GOT3 (cell line): ENCODE data around the gene TOP3B.

Source experiments
- DNase-seq: peaks from one replicate; lab custom pipeline; 2025; ENCODE audit warnings: mixed read lengths; lab: John Stamatoyannopoulos, UW

TOP3B gene

GRCh38 chr22:21978564-21979386 is 3.8 kb downstream of the TOP3B start:
- no peak for DNase-seq

GRCh38 chr22:21977814-21978213 is 4.8 kb downstream of the TOP3B start:
- DNase-seq: no peak

GRCh38 chr22:21975854-21976345 is 6.7 kb downstream of the TOP3B start:
- no peak for DNase-seq

DNA sequence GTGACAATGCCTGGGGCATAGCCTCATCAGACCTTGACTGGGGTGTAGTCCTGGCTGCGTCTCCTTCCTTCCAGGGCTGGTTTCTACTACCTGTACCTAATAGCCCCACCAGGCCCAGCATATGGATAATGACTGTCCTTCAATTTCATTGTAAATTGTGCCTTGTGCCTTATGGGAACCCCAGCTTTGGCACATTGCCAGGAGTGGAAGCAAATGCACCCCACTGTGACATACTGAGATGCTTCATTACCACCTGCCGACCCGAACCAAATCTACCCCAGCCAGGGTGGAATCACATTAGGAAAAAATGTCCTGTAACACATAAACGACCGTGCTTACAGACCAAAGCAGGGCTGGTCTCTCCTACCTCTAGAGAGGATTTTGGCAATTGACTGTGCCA is 7.3 kb downstream of the TOP3B start:
- DNase-seq: no peak

DNA sequence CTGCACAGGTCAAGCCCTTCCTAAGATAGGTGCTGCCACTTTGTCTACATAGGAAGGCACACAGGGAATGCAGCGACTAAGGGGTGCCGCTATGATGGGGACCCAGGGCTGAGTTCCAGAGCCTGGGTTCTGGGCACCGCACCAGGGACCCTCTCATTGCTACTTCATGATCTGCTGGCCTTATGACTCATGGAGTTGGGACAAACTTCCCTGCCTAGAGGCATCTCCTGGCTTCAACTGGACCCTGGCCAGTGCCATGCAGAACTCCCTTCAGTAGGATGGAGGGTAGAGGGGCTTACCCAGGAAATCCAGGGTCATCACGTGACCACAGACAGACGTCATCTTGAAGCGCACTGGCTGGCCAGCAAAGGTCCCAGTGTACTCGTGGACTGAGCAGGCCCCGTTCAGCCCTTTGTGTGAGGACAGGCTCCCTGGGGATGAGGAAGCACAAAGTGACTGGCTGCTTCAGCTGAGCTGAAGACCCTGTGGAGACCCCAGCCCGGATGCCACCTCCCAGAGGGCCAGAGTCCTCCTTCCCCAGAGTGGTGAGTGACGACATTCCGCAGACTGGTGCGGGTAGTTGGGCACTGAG is 8.4 kb downstream of the TOP3B start:
- no peak for DNase-seq

GRCh38 chr22:21972806-21973205 is 9.8 kb downstream of the TOP3B start:
- no peak for DNase-seq

DNA sequence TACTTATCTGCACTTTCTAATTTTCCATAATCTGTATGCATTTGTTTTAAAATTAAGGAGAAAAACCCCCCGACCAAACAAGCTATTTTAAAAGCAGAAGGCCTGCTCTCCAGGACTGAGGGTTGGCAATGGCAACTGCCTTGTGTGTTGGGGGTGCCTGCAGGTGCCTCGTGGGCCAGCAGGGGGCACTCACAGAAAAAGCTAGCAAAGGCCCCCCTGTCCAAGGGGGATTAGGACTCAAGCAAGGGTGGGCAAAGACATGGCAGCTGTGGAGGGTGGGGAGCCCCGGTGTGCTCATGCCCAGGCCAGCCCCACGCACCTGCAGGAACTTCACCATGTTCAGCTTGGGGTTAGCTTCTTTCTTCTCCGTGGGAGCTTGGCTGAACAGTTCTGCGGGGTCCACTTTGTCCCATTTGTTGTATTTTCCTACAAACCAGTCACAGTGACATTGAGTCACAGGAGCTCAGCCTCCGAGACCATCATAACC is 10.3 kb downstream of the TOP3B start:
- no peak for DNase-seq

- no peak for DNase-seq
These were observed 10.7 kb downstream of the TOP3B start for GRCh38 chr22:21971858-21972275.

- no peak for DNase-seq
These were observed 11.6 kb downstream of the TOP3B start for GRCh38 chr22:21970800-21971617.

DNA sequence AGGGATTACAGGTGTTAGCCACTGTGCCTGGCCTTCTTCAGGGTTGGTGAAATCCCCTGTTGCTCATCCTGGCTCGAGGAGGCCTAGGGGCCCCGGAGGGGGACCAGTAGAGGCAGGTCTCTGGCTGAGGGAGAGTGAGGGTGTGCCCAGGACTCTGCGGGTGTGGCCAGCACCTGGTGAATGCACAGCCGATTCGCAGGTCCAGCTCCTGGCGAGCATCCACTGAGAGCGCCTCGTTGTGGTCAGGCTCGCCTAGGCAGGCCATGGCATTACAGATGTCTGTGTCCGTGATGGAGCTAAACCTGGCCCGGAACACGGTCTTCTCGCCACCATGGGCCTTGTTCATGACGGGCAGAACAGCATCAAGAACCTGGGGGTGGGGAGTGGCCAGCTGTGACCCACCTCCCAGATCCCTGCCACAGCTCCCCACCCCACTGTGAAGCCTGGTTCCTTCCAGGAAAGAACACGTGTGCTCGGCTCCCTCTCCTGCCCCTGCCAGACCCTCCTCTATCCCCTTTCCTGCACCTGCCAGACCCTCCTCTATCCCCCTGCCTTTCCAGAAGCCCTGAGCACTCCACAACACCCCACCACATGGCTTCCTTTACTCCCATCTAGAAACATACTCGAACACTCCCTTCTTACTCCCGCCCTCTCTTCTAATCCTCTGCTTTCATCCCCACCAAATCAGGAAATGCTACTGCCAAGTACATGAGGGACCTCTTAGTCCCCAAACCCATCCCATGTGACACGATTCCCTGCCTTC is 12.4 kb downstream of the TOP3B start:
- DNase-seq: no peak

DNA sequence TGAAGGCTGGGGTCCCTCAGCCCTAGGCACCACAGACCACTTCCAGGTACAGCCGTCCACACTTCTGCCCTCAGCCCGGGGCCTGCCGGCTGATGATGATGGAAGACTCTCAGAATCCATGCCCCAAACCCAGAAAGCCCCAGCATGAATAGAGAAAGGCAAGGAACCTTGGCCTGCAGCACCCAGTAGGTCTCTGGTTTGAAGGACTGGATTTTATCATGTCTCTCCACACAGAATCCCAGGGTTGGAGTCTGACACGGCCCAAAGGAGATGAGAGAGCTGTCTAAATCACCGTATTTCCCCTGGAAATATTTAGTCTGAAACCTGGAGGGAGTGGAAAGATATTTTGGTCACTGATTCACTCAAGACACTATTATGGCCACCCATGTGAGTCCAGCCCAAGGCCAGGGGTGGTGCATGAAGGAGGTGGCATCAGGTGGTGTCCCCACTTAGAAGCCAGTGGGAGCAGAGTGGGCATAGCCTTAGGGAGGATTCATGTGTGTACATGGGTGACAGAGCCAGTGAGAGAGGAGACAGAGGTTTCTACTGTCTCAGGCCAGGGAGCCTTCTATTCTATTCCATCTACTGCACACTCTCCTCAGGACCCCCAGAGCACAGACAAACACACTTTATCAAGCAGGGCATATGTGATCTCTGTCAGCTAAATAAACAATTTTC is 14.0 kb downstream of the TOP3B start:
- no peak for DNase-seq

GRCh38 chr22:21967693-21968271 is 14.8 kb downstream of the TOP3B start:
- DNase-seq: no peak

GRCh38 chr22:21966643-21967516 is 15.7 kb downstream of the TOP3B start:
- DNase-seq: no peak

DNA sequence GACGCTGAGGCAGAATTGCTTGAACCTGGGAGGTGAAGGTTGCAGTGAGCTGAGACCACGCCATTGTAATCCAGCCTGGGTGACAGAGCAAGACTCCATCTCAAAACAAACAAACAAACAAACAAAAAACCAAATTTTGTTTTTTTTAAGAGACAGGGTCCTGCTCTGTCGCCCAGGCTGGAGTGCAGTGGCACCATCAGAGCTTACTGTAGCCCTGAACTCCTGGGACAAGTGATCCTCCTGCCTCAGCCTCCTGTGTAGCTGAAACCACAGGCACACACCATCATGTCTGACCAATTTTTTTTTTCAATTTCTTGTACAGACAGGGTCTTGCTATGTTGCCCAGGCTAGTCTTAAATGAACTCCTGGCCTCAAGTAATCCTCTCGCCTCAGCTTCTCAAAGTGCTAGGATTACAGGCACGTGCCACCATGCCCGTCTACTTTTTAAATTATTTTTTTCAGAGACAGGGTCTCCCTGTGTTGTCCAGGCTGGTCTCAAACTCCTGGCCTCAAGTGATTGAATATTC is 16.8 kb downstream of the TOP3B start:
- no peak for DNase-seq

DNA sequence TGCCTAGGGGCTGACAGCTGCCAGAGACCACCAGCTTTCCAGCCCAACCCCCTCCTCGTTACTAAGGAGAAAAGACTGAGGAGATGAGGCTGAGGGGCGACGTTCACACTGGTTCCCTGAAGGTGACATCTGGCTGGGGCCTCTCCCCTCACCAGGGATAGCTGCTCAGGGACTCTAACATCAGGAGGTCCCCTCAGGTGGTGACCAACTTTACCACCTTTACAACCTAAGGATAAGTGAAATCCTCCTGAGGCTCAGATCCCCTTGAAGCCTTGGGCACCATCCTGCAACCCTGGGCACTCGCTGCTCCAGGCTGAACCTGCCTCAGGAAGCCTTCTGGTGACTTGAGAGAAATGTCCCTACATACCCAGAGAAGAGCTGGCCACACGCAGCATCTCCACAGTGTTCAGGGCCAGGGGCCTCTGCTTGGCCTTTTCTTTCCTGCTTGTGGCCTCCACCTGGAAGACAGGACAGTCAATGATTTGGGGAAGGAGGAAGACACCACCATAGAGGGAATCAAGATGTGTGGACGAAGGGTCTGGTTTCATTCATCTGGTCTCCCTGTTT is 17.6 kb downstream of the TOP3B start:
- DNase-seq: no peak

DNA sequence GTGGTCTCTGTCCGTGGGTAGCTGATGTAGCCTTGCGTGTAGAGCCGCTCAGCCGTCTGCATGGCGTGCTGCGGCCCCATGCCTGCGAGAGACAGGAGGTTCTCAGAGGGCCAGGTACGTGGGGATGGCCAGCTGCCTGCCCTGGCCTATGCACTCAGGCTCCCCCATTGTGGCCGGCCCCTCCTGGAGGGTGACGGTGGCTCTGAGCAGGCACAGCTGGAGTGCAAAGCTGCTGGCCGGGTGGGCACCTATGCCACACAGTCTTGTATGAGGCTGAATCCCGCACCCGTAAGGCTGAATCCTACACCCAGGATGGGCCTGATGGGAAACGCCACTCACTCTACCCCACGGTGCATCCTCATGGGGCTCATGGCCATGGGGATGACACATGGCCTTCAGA is 18.4 kb downstream of the TOP3B start:
- DNase-seq: no peak

DNA sequence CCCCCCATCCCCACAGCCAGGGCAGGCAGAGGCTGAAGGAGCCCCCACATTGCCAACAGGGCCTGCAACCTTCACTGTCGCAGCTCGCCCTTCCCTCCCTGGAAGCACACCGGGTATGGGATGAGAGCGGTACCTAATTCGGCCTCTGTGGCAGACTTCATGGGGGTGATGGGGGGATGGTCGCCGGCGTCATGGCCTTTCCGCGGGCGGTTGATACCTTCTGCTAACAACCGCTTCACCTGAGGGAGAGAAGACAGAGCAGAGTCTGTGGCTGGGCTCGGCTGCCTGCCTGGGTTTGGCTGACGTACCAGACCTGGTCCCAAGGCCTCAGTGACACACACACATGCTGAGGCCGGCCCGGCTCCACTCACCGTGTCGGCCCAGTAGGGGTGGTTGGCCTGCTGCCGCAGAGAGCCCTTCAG is 18.8 kb downstream of the TOP3B start:
- no peak for DNase-seq

GRCh38 chr22:21963286-21963685 is 19.3 kb downstream of the TOP3B start:
- DNase-seq: no peak

- no peak for DNase-seq
These were observed 20.0 kb downstream of the TOP3B start for GRCh38 chr22:21962655-21962949.
